HuH-7.5 (cell line): ENCODE data around the gene ADGRF1.
A peak's percentile ranks its signal among the peaks of the same experiment; 100 is the strongest.
"Not testable (repeated sequence)": the region's sequence is repeated elsewhere in the genome, so short reads cannot be mapped to it uniquely, and the experiment has no call there.

Experiments
- DNase-seq: peaks from one replicate; pipeline ENCODE4 v3.0.0; 2011; ENCODE audit warnings: low spot score

ADGRF1 gene

GRCh38 chr6:47022191-47022590, 19.9 kb downstream of the ADGRF1 start:
- no peak for DNase-seq

DNA sequence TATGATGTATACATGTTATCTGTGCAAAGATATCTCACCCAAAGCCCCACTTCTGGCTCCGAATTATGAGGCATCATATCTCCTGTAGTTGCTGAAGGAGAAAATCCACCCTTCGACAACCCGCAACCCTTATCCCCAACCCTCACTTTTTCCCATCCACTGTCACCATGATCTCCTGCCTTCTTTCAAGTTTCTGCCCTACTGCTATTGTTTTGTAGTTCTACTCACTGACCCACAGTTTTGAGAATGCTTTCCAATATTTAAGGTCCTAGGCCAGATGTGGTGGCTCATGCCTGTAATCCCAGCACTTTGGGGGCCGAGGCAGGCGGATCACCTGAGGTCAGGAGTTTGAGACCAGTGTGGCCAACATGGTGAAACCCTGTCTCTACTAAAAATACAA, 22.2 kb downstream of the ADGRF1 start:
- DNase-seq = no peak

GRCh38 chr6:47016909-47017308, 25.2 kb downstream of the ADGRF1 start:
- DNase-seq = no peak

GRCh38 chr6:47016261-47016660, 25.9 kb downstream of the ADGRF1 start:
- DNase-seq = no peak

DNA sequence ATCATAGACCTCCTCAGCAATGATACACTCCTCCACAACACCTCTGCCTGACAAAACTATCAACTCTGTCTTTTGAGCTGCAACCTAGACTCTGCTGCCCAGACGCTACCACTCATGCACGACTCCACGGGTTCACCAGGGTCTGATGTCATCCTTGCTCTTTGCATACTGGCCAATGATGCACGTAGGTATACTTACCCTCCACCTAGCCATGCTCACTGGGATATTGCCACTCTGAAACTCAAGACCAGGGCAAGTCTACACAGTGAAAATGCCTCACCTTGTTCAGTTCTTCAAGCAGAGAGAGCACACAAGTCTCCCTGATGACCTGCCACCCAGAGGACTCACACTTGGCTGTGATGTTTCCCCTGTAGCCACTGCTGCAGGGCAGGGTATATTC, 27.7 kb downstream of the ADGRF1 start:
- DNase-seq = no peak

GRCh38 chr6:47009583-47009982, 32.5 kb downstream of the ADGRF1 start:
- DNase-seq = no peak

- no peak for DNase-seq
Measured at GRCh38 chr6:47008397-47008763, 33.8 kb downstream of the ADGRF1 start.

GRCh38 chr6:47007657-47008396, 34.3 kb downstream of the ADGRF1 start:
- no peak for DNase-seq

DNA sequence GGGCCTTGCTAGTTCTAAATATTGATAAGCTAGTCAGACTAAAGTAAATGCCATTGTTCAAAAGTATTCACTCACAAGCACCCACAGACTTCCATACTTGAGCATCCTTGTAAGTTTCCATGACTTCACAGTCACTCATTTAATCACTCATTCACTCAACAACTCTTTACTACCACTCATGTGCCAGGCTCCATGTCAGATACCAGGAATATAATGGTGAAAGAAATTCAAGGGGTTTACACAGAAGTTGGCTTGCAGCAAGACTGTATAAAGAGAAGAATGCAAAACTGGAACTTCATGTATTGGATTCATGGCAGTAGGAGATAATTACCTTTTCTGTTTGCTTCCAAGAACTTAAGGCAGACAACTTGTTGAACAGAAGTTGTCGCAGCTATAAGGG, 36.6 kb downstream of the ADGRF1 start:
- no peak for DNase-seq

DNA sequence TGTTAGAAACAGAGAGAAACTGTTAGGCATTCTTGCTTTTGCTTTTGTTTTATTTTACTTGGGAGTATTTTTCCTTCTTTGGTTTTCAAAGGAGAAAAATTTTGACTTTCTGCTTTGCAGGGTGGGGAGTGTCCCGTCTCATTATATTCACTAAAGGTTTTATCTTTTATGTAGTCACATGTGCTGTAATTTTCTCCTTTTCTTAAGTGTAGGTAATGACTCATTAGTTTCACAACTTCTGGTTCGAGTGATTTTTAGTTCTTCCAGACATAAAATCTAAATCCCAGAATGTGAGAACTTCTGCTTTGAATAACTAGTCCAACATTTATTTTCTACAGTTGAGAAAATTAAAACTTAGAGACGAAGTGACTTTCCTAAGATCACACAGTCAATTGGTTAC, 37.7 kb downstream of the ADGRF1 start:
- no peak for DNase-seq

GRCh38 chr6:47000842-47001241, 41.3 kb downstream of the ADGRF1 start:
- no peak for DNase-seq

DNA sequence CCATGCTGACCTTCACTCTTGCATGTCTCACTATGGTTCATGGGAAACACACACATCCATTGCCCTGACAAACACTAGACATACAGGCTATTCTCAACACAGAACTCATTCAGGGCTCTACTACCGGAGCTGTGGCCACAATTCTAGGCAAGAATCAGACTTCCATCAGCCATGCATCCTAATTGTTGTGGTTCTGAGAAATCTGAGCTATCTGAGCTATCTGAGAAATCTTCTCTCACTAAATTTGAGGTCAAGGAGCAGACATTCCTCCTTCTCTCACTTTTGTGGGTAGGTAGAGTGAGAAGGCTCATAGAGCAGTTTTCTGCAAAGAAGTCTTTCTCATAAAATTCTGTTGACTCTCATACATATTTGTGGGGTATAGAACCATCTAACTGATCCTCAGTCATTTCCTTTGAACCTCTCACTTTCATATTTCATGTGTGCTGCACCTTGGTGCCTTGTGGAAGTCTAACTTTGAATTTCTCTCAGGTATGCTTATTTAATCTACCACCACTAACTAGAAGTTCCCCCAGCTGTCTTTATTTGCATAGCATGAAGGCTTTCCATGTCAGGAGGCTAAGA, 43.6 kb downstream of the ADGRF1 start:
- DNase-seq = no peak

GRCh38 chr6:46997646-46998045, 44.5 kb downstream of the ADGRF1 start:
- DNase-seq = no peak

GRCh38 chr6:46996860-46997641, 45.1 kb downstream of the ADGRF1 start:
- DNase-seq = no peak

DNA sequence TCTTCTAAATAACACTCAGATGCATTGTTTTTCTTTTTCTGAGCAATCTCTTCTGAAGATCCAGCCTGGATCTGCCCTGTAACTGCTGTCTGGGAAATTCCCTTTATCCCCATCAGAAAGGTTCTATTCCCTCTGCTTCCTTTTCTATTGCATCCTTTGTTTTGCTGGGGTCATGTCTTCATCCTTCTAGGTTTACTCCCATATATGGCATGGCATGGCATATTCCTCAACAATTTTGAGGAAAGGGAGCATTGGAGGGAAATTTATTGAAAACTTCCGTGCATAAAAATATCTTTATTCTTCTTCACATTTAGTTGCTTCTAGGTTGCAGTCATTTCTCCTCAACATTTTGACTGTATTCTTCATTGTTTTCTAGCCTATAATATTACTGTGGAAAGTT, 47.2 kb downstream of the ADGRF1 start:
- no peak for DNase-seq

GRCh38 chr6:46993846-46994245, 48.3 kb downstream of the ADGRF1 start:
- no peak for DNase-seq

GRCh38 chr6:46992391-46992790, 49.7 kb downstream of the ADGRF1 start:
- not testable (repeated sequence) for DNase-seq

GRCh38 chr6:46990818-46991510, 51.2 kb downstream of the ADGRF1 start:
- DNase-seq = not testable (repeated sequence)

DNA sequence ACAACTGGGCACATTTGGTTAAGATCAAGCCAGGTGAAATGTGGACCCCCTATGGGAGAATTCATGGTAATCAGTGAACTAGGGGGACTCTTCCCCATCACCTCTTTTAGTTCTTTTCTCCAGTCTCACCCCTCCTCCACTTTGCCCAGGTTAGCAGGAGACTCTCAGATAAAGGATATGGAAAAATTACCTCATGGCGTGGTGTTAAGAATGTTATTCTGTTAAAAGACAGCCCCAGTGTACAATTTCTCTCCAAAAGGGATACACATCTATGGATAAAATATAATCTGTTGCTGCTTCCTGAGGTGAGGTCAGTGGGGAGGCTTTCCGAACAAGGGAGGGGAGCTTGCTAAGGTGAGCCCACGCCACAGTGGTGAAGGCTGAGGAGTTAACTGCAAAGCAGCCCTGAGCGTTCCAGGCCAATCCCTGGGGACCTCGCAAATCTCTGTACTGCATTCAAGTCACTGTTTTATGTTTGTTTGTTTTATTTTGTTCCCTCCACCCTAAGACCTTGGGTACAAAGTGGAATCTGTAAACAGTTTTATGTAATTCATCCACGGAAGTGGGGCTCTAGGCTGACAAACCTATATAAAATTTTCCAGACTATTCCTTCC, 52.0 kb downstream of the ADGRF1 start:
- no peak for DNase-seq

- no peak for DNase-seq
Measured at GRCh38 chr6:46989398-46989797, 52.7 kb downstream of the ADGRF1 start.

DNA sequence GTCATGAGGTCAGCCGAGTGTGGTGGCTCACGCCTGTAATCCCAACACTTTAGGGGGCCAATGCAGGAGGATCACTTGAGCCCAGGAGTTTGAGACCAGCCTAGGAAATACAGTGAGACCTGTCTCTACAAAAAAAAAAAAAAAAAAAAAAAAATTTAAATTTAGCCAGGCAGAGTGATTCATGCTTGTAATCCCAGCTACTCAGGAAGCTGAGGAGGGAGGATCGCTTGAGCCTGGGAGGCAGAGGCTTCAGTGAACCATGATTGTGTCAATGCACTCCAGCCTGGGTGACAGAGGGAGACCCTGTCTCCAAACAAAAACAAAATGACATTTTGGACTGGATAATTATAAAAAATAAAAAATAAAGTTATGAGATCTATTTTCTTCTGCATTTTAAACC, 56.2 kb downstream of the ADGRF1 start:
- DNase-seq = no peak

DNA sequence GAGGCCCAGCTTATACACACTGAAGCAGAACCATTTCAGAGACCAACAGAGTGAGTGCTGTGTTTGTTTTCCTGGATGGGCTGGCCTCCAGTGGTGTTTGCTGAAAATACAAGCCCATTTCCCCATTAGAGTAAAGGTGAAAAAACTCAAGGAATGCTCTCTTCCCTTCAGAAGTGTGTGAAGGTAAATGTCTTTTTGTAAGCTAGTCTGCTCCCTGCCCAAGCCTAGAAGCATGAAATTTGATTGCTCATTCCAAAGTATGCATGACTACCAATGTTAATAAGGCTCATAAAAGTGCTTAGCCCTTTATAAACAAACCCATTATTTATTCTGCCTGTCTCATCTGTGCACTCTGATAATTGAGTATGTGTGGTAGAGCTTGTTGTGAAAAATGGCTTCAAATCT, 59.1 kb downstream of the ADGRF1 start:
- DNase-seq = peak; percentile 15
